HepG2 (cell line): ENCODE results near the gene BRMS1. TPM values are rescaled to one million over a fixed set of nuclear protein-coding genes. Genes with fewer than 3 reads are reported as not detected.

Source experiments
- ATF7-NPFF ChIP-seq: sonication (generic); formaldehyde crosslinking; IDR thresholded peaks from 2 replicates; pipeline ENCODE4 v1.8.1; 2023; ENCODE audit warnings: mild to moderate bottlenecking, low read depth, missing genetic modification reagents, moderate library complexity
- CBFB ChIP-seq: sonication (generic); formaldehyde crosslinking; IDR thresholded peaks from 2 replicates; pipeline ENCODE4 v1.4.0; 2020; ENCODE audit warnings: missing genetic modification reagents
- FOXK1 ChIP-seq: sonication (generic); formaldehyde crosslinking; IDR thresholded peaks from 2 replicates; pipeline ENCODE4 v1.4.0; 2020; ENCODE audit warnings: low read depth, missing genetic modification reagents, borderline replicate concordance
- HOXA3 ChIP-seq: sonication (generic); formaldehyde crosslinking; IDR thresholded peaks from 2 replicates; pipeline ENCODE4 v1.5.0; 2020; ENCODE audit warnings: missing genetic modification reagents
- KLF16 ChIP-seq, 2 experiments: sonication (generic) in 1 of 2; formaldehyde crosslinking in 1 of 2; IDR thresholded peaks; 2 replicates each; pipeline versions ENCODE4 v1.6.1 to v1.8.0; 2016 to 2023; ENCODE audit warnings: missing genetic modification reagents in 2 of 2, missing compliant biosample characterization in 1 of 2
- KLF9 ChIP-seq: IDR thresholded peaks from 2 replicates; pipeline ENCODE4 v1.6.1; 2016; ENCODE audit warnings: low read depth
- MEIS1 ChIP-seq: sonication (generic); formaldehyde crosslinking; IDR thresholded peaks from 2 replicates; pipeline ENCODE4 v1.9.0; 2021; ENCODE audit warnings: mild to moderate bottlenecking, missing genetic modification reagents, moderate library complexity, borderline replicate concordance
- MIXL1 ChIP-seq: IDR thresholded peaks from 2 replicates; pipeline ENCODE4 v1.6.1; 2016
- PAF1 ChIP-seq: IDR thresholded peaks from 2 replicates; pipeline ENCODE4 v1.6.1; 2016; ENCODE audit warnings: missing genetic modification reagents, missing compliant biosample characterization
- POLR2AphosphoS2 ChIP-seq: IDR thresholded peaks from 2 replicates; pipeline ENCODE4 v1.6.1; 2011; ENCODE audit warnings: low read depth, low read length, improper control_type of control experiment
- RBFOX2 ChIP-seq: fragments of 200-400 bp; formaldehyde crosslinking; IDR thresholded peaks from 2 replicates; pipeline ENCODE4 v1.6.1; 2017; ENCODE audit warnings: low read depth, mild to moderate bottlenecking, low read length
- SIN3A ChIP-seq: IDR thresholded peaks from 2 replicates; pipeline ENCODE4 v1.6.1; 2011; ENCODE audit warnings: low read depth, mild to moderate bottlenecking, control low read depth, low read length, borderline replicate concordance
- THAP11 ChIP-seq: IDR thresholded peaks from 2 replicates; pipeline ENCODE4 v1.6.1; 2016; ENCODE audit warnings: missing biosample characterization, missing genetic modification reagents
- ZMYM4 ChIP-seq: sonication (generic); formaldehyde crosslinking; IDR thresholded peaks from 2 replicates; pipeline ENCODE4 v1.8.1; 2023; ENCODE audit warnings: mild to moderate bottlenecking, missing genetic modification reagents
- ZNF546 ChIP-seq: sonication (generic); formaldehyde crosslinking; conservative IDR thresholded peaks from 2 replicates; pipeline ENCODE4 v1.8.1; 2023; ENCODE audit warnings: mild to moderate bottlenecking, missing genetic modification reagents
- ZNF564 ChIP-seq: sonication (generic); formaldehyde crosslinking; IDR thresholded peaks from 2 replicates; pipeline ENCODE4 v1.8.1; 2023; ENCODE audit warnings: mild to moderate bottlenecking, missing genetic modification reagents
- ZNF761 ChIP-seq: sonication (generic); formaldehyde crosslinking; conservative IDR thresholded peaks from 2 replicates; pipeline ENCODE4 v1.4.0; 2020; ENCODE audit warnings: mild to moderate bottlenecking, missing genetic modification reagents
- ZSCAN21 ChIP-seq: sonication (generic); formaldehyde crosslinking; IDR thresholded peaks from 2 replicates; pipeline ENCODE4 v1.8.0; 2022; ENCODE audit warnings: mild to moderate bottlenecking, missing genetic modification reagents, moderate library complexity, borderline replicate concordance
- ZSCAN29 ChIP-seq: sonication (generic); formaldehyde crosslinking; conservative IDR thresholded peaks from 2 replicates; pipeline ENCODE4 v1.4.0; 2020; ENCODE audit warnings: mild to moderate bottlenecking, missing genetic modification reagents
- polyA plus RNA-seq, 8 experiments: library from polyadenylated mRNA; depleted of rRNA in 3 of 8; stranded (reverse) in 7 of 8; unstranded in 1 of 8; fragments of >200 nt; fragmentation: Illumina TruSeq in 4 of 8; extraction: Trizol in 4 of 8; gene quantifications; 2 replicates each; pipeline versions ENCODE4 v1.2.1 to v1.2.3, GENCODE V29; 2011 to 2016; ENCODE audit warnings: low read depth in 4 of 8, missing spikeins in 1 of 8, mixed read lengths in 1 of 8; ENCODE audit not compliant: insufficient read depth in 1 of 8
- total RNA-seq, 5 experiments: library from RNA; depleted of rRNA; stranded (reverse); fragments of >200 nt; fragmentation: Illumina TruSeq; extraction: Trizol; gene quantifications; 2 replicates each; pipeline ENCODE4 v1.2.3, GENCODE V29; 2016; ENCODE audit warnings: low read depth in 1 of 5
- TF ChIP-seq, protein P1 (sequence below): sonication (generic); formaldehyde crosslinking; IDR thresholded peaks from 2 replicates; pipeline ENCODE4 v1.4.0; 2020; ENCODE audit warnings: missing genetic modification reagents
- TF ChIP-seq, protein P2 (sequence below): sonication (generic); formaldehyde crosslinking; IDR thresholded peaks from 2 replicates; pipeline ENCODE4 v1.5.0; 2020; ENCODE audit warnings: mild to moderate bottlenecking, missing genetic modification reagents, borderline replicate concordance
- TF ChIP-seq, protein P3 (sequence below): sonication (generic); formaldehyde crosslinking; IDR thresholded peaks from 2 replicates; pipeline ENCODE4 v1.4.0; 2020; ENCODE audit warnings: mild to moderate bottlenecking, missing genetic modification reagents
- TF ChIP-seq, protein P4 (sequence below): sonication (generic); formaldehyde crosslinking; IDR thresholded peaks from 2 replicates; pipeline ENCODE4 v1.4.0; 2020; ENCODE audit warnings: missing genetic modification reagents

BRMS1 gene
- total and polyA plus RNA-seq, 2 of the 13 experiments (the other 11 are each of a cell fraction or from before 2014, with no cell fraction given) = 15.8 to 55.7 TPM

DNA sequence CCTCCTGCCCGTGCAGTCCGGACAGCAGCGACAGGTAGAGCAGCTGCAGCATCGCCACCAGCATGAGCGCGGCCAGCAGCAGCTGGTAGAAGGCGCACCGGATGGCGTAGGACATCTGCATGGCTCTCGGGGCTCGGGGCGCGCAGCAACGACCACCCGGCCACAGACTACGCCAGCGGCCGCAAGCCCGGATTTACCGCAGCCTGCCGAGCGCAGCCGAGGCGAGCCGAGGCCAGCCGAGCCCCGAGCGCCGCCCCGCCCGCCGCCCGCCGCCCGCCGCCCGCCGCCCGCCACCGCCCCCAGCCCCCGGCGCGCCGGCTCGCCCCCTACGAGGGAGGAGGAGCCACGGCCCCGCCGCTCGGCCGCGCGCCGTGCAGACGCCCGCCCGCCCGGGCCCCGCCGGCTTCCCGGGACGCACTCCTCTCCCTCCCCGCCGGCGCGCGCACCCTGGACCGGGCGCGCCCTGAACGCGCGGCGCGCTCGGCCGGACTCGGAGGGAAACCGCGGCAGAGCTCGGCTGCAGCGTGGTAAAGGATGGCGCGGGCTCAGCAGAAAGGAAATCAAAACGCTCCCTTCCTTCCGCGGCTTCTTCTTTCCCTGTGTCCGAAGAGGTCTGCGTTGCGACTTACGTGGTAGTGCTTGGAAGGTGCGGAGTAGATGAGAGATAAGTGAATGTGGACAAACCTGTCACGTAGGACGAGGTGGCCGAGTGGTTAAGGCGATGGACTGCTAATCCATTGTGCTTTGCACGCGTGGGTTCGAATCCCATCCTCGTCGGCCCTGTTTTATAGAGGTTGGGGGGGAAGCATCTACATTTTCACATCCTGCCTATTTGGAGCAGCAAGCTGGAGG is 2.7 kb upstream of the BRMS1 start, which contains the start of gene B4GAT1 (continued):
- TF ChIP-seq PAF1 (peak; percentile 80), ZMYM4 (peak; percentile 52; the same call in 1 of the 2 replicates), POLR2AphosphoS2 (no peak), ZNF564 (CRISPR knock-in tag) (peak; percentile 1), MEIS1 (CRISPR knock-in tag) (0 out of 2 replicates have a peak, but pooled peaks have one; percentile 56), ATF7-NPFF (CRISPR knock-in tag) (peak; percentile 71), CBFB (CRISPR knock-in tag) (peak; percentile 66; the same call in 1 of the 2 replicates), ZNF761 (CRISPR knock-in tag) (0 out of 2 replicates have a peak, but pooled peaks have one; percentile 17), ZSCAN21 (CRISPR knock-in tag) (peak; percentile 69), FOXK1 (CRISPR knock-in tag) (peak; percentile 80; the same call in 1 of the 2 replicates), MIXL1 (CRISPR knock-in tag) (peak; percentile 35; the same call in 1 of the 2 replicates), ZSCAN29 (CRISPR knock-in tag) (no peak), KLF9 (CRISPR knock-in tag) (0 out of 2 replicates have a peak, but pooled peaks have one; percentile 29), ZNF546 (CRISPR knock-in tag) (0 out of 2 replicates have a peak, but pooled peaks have one; percentile 17), THAP11 (CRISPR knock-in tag) (peak; percentile 60), KLF16 (CRISPR knock-in tag; IDR thresholded peaks at IDR 0.05) (peak in 1 of 2 experiments; percentile 85; a peak in 2 of 4 replicates), SIN3A (peak; percentile 54; the same call in 1 of the 2 replicates), RBFOX2 (peak; percentile 87), HOXA3 (CRISPR knock-in tag) (peak; percentile 68)
- TF ChIP-seq, protein P1, sequence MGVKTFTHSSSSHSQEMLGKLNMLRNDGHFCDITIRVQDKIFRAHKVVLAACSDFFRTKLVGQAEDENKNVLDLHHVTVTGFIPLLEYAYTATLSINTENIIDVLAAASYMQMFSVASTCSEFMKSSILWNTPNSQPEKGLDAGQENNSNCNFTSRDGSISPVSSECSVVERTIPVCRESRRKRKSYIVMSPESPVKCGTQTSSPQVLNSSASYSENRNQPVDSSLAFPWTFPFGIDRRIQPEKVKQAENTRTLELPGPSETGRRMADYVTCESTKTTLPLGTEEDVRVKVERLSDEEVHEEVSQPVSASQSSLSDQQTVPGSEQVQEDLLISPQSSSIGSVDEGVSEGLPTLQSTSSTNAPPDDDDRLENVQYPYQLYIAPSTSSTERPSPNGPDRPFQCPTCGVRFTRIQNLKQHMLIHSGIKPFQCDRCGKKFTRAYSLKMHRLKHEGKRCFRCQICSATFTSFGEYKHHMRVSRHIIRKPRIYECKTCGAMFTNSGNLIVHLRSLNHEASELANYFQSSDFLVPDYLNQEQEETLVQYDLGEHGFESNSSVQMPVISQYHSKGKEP (CRISPR knock-in tag) = peak; percentile 68; the same call in 1 of the 2 replicates
- TF ChIP-seq, protein P2, sequence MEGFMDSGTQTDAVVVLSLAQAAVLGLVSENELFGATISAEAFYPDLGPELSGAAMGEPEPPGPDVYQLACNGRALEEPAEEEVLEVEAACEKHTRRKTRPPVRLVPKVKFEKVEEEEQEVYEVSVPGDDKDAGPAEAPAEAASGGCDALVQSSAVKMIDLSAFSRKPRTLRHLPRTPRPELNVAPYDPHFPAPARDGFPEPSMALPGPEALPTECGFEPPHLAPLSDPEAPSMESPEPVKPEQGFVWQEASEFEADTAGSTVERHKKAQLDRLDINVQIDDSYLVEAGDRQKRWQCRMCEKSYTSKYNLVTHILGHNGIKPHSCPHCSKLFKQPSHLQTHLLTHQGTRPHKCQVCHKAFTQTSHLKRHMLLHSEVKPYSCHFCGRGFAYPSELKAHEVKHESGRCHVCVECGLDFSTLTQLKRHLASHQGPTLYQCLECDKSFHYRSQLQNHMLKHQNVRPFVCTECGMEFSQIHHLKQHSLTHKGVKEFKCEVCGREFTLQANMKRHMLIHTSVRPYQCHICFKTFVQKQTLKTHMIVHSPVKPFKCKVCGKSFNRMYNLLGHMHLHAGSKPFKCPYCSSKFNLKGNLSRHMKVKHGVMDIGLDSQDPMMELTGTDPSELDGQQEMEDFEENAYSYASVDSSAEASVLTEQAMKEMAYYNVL (CRISPR knock-in tag) = peak; percentile 13; the same call in 1 of the 2 replicates
- TF ChIP-seq, protein P3, sequence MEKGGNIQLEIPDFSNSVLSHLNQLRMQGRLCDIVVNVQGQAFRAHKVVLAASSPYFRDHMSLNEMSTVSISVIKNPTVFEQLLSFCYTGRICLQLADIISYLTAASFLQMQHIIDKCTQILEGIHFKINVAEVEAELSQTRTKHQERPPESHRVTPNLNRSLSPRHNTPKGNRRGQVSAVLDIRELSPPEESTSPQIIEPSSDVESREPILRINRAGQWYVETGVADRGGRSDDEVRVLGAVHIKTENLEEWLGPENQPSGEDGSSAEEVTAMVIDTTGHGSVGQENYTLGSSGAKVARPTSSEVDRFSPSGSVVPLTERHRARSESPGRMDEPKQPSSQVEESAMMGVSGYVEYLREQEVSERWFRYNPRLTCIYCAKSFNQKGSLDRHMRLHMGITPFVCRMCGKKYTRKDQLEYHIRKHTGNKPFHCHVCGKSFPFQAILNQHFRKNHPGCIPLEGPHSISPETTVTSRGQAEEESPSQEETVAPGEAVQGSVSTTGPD = no peak
- TF ChIP-seq, protein P4, sequence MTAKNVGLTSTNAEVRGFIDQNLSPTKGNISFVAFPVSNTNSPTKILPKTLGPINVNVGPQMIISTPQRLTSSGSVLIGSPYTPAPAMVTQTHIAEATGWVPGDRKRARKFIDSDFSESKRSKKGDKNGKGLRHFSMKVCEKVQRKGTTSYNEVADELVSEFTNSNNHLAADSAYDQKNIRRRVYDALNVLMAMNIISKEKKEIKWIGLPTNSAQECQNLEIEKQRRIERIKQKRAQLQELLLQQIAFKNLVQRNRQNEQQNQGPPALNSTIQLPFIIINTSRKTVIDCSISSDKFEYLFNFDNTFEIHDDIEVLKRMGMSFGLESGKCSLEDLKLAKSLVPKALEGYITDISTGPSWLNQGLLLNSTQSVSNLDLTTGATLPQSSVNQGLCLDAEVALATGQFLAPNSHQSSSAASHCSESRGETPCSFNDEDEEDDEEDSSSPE (CRISPR knock-in tag) = peak; percentile 44; the same call in 1 of the 2 replicates
